NOMO-1 (cell line): ENCODE measurements around the gene TRIM29.

Source experiments
- DNase-seq, 2 experiments: peaks; one replicate each; lab custom pipeline; 2025; ENCODE audit not compliant: unreplicated experiment in 2 of 2; lab: John Stamatoyannopoulos, UW

TRIM29 gene

GRCh38 chr11:120141113-120141767 lies 3.3 kb upstream of the TRIM29 start:
- DNase-seq, result no peak

GRCh38 chr11:120139316-120140069 lies 1.6 kb upstream of the TRIM29 start:
- DNase-seq, result no peak

GRCh38 chr11:120137187-120137610 lies 714 bp downstream of the TRIM29 start:
- DNase-seq, result no peak

GRCh38 chr11:120136356-120136755 lies 1.6 kb downstream of the TRIM29 start:
- DNase-seq, result no peak

GRCh38 chr11:120135838-120136237 lies 2.1 kb downstream of the TRIM29 start:
- no peak for DNase-seq

GRCh38 chr11:120134931-120135228 lies 3.0 kb downstream of the TRIM29 start:
- no peak for DNase-seq

GRCh38 chr11:120134106-120134930 lies 3.6 kb downstream of the TRIM29 start:
- no peak for DNase-seq

GRCh38 chr11:120133216-120134105 lies 4.5 kb downstream of the TRIM29 start:
- no peak for DNase-seq

- no peak for DNase-seq
Measured at GRCh38 chr11:120132645-120133185, 5.2 kb downstream of the TRIM29 start.

- DNase-seq, result no peak
Measured at GRCh38 chr11:120131941-120132644, 5.8 kb downstream of the TRIM29 start.

- DNase-seq, result no peak
Measured at GRCh38 chr11:120130991-120131760, 6.7 kb downstream of the TRIM29 start.

- DNase-seq, result no peak
Measured at GRCh38 chr11:120130176-120130980, 7.5 kb downstream of the TRIM29 start.

- DNase-seq, result no peak
Measured at GRCh38 chr11:120129570-120129969, 8.3 kb downstream of the TRIM29 start.

GRCh38 chr11:120128392-120129119 lies 9.4 kb downstream of the TRIM29 start:
- peak in 1 of 2 experiments; percentile 4 for DNase-seq

- DNase-seq, result no peak
Measured at GRCh38 chr11:120127236-120127635, 10.7 kb downstream of the TRIM29 start.

- no peak for DNase-seq
Measured at GRCh38 chr11:120126620-120127019, 11.3 kb downstream of the TRIM29 start.

- no peak for DNase-seq
Measured at GRCh38 chr11:120125509-120125908, 12.4 kb downstream of the TRIM29 start.

GRCh38 chr11:120125024-120125423 lies 12.9 kb downstream of the TRIM29 start:
- DNase-seq, result no peak
